Stimulated activated CD4-positive, alpha-beta T cell treated with anti-CD3 and anti-CD28 coated beads, Interleukin-12 subunit alpha, Interleukin-12 subunit beta, amount 100 ng/mL, for 4 hours (primary cell): ENCODE measurements around the gene SEMA3D.
"Not testable (repeated sequence)": the region's sequence is repeated elsewhere in the genome, so short reads cannot be mapped to it uniquely, and the experiment has no call there.

Experiments
- DNase-seq: peaks from one replicate; pipeline ENCODE4 v3.0.0-alpha.2; 2020

Gene SEMA3D

GRCh38 chr7:85023066-85023712, 163.7 kb downstream of the SEMA3D start:
- DNase-seq: no peak

DNA sequence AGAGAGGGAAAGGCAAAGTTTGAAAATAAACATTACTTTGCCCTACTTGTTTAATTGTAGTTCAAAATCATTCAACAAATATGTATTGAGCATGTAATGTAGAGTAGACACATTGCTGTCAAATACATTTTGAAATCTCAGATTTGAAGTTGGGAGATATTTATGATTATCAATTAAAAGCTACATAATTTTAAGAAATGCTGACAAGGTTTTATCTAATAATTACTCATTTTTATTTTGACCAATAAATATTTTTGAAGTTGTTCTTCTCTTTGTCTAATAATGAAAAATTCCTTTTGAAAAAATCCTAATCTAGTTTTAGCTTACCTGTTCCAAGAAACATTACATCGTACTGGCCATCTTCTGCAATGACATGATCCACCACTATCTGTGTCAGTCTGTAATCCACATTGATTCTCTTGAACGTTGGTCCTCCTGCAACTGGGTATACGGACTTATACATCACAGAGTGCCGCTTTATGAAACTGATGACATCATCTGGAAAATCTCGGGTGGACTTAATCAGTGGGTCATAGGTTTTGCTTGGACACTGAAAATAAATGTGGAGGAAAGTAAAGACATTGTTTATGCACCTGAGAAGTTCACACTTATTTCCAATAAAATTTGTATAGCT, 164.7 kb downstream of the SEMA3D start:
- no peak for DNase-seq

DNA sequence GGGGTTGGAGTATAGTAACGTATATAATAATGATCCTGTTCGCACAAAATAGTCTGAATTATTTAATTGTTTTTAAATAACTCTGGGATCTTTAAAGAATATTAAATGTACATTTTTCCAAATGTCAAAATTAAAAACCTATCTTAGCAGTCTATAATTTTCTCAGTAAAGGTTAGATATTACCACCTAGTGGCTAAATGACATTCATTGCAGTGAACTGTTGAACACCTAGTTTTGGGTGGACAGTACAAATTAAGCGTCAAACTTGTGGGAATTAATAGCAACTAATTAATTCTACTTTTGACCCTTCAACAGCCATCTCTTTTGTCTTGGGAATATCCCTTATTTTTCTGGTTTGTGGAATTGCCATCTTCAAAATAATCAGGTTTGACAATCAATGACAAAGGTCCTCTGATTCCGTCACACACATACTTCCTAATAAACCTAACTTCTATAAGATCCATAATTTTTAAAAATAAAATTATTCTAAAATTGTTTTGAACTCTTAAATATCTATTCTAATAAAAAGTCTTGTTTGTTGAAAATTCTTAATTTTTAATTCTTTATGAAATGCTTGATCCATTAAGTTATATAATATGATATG, 165.7 kb downstream of the SEMA3D start:
- DNase-seq: no peak

DNA sequence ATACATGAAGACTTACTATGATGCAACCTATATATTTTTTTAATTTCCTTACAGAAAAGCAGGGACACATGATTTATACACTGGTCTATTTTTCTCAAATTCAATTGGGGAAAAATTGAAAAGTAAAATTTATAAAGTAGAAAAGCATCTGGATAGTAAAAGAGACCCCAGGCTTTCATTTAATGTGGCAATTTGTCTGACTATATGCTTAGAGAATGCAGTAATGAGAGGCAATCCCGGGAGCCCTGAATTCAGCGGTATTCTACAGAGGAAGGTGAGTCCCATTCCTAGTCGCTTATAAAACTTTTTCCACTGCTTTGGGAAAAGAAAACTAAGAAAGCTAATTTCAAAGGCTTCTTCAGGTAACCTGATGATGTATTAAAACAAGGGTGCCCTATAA, 167.1 kb downstream of the SEMA3D start:
- DNase-seq: no peak

- no peak for DNase-seq
Measured at GRCh38 chr7:85019176-85019575, 167.7 kb downstream of the SEMA3D start.

DNA sequence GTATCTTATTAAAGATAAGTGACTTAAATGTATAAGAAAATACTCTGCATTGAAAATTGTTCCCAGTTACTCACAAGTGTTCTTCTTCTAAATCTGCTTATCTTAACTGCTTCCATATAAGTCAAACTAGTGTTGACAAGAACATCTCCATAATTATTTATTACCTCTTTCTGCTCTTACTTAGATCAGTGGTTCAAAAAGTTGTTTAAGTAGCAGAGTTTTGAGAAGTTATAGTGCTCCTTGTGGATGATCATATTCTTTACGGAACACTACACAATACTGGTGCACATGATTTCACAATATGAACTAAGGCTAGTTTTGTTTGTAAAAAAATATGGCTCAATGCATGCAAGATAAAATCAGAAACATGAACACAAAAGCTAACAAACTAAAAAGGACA, 168.4 kb downstream of the SEMA3D start:
- DNase-seq: no peak

GRCh38 chr7:85016286-85016685, 170.6 kb downstream of the SEMA3D start:
- no peak for DNase-seq

DNA sequence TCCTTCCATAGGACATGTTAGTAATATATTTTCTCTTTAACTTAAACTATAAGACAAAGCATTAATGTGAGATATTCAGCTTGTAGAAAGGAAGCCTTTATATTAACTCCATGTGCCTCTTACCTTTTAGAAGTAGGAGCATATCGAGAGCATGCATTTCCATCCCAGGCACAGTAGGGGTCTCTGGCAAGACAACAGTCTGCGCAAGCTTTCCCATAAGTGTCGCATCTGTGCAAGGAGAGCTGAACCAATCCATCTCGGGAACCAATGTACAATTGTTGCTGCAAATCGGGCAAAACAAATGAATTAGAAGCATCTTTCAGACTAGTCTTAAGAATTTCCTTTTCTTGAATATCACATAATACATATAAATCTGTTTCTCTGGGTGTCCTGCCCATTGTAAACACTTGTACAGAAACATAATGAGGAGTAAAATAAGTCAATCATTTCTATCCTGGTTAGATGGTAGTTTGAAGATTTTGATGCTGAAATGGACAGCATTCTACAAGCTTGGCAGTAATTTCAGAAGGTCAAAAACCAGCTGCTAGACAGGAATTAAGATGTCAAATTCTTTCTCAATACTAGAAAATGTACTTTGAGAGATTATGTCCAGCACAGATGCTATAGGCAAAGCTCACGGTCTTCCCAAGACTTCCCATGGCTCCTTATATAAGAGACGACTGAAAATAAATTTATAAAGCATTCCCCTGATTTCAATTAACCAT, 171.8 kb downstream of the SEMA3D start:
- DNase-seq: no peak

- no peak for DNase-seq
Measured at GRCh38 chr7:85011127-85011526, 175.7 kb downstream of the SEMA3D start.

DNA sequence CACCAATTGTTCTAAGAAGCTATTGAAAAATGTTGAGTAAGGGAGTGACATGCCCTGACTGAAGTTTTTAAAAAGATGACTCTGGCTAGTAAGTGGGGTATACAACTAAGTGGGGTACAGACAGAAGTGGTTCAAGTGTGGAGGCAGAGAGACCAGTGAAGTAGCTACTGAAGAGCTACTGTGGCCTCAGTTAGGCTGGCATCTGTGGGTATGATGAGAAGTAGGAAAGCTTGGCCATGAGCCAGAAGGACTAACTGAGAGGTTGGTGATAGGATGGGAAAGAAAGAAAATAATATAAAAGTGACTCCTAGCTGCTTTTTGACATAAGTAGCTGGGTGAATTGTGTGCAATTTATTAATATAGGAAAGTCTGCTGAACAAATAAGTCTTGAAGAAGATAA, 176.6 kb downstream of the SEMA3D start:
- no peak for DNase-seq

GRCh38 chr7:85006754-85007153, 180.1 kb downstream of the SEMA3D start:
- DNase-seq: no peak

- DNase-seq: no peak
Measured at GRCh38 chr7:85004402-85004801, 182.5 kb downstream of the SEMA3D start.

DNA sequence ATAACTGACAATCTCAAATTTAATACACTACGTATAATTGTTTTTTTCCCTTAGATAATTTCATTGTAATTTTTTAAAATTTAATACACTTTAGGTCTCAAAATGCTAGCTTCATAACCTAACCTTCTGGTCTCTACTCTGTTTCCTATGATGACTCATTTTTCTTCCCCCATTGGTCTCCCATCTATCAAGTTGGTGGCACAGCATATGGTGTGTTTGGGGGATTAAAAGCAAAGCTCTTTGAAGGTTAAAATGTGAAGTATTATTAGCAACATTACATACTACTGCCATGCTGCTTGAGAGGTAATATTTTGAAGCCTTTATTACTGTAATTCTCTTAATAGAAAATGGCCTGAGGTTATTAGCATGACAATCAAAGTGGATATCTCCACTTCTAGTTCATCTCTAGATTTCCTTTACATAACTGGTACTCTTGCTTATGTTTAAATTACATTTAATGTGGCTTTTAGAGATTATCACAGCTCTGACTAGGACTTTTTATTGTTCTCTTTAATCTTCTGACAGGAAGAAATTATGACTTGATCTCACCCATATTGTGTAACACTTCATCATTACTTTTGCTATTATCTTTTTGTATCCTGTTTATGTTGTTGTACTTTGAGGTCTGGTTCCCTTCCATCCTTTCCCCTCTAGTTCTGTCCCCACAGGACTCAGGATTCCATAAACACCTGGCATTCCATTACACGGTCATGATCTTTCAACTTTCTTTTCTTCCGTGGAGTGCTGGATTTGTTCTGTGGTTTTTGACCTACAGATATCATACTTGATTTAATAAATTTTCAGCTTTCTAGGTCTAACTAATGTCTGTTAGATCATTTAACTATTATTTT, 185.1 kb downstream of the SEMA3D start:
- no peak for DNase-seq

GRCh38 chr7:85000735-85001350, 186.0 kb downstream of the SEMA3D start:
- no peak for DNase-seq

DNA sequence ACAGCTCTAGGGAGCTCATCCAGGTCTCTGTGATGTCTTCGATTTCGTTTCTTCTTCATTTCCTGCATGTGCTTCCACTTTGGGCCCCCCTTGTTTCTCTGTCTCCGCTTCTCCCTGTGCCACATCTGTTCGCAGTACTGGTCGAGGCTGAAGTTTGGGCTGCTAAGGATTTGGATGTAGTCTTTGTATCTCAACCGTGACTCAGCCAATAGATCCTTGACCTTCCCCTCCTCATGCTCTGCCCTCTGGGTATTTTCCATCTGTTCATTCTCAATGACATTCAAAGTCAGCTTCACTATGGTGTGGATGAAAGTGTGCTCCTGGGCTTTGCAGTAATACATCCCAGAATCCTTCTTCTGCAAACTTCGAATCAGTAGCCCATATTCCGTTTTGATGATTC, 187.4 kb downstream of the SEMA3D start:
- no peak for DNase-seq

GRCh38 chr7:84998665-84999064, 188.2 kb downstream of the SEMA3D start:
- DNase-seq: no peak

- no peak for DNase-seq
Measured at GRCh38 chr7:84997626-84998025, 189.2 kb downstream of the SEMA3D start.

DNA sequence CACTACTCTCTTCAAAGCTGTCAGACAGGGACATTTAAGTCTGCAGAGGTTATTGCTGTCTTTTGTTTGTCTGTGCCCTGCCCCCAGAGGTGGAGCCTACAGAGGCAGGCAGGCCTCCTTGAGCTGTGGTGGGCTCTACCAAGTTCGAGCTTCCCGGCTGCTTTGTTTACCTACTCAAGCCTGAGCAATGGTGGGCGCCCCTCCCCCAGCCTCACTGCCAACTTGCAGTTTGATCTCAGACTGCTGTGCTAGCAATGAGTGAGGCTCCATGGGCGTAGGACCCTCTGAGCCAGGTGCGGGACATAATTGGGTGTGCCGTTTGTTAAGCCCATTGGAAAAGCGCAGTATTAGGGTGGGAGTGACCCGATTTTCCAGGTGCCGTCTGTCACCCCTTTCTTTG, 193.9 kb downstream of the SEMA3D start:
- not testable (repeated sequence) for DNase-seq

- no peak for DNase-seq
Measured at GRCh38 chr7:84985073-84985784, 201.6 kb downstream of the SEMA3D start.

DNA sequence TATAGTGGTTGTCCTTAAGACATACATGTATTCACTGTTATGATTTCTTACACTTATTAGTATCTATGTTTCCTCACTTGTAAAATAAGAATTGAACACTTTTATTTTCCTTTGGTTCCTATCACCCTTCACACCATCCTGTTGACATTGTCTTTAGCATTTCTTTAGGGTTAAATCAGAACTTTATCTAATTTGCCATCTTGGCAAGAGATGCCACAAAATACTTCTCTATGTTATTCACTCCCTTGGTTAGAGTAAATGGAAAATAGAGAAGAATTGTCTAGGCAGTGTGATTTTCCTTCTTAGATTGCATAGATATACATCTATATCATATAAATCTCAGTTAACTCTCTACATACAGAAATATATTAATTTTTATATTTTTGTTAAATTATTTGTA, 204.7 kb downstream of the SEMA3D start:
- no peak for DNase-seq

- DNase-seq: no peak
Measured at GRCh38 chr7:84981055-84981976, 205.5 kb downstream of the SEMA3D start.
